Coronary artery (tissue), 2 donors: ENCODE measurements around the gene ATG9A.

ENCODE experiments used
- DNase-seq: peaks from one replicate; pipeline ENCODE4 v3.0.0-alpha.2; 2017; ENCODE audit warnings: low spot score
- H3K27ac ChIP-seq, 2 donors: fragments of 200-600 bp; sonication (generic); one replicate each; pipeline ENCODE4 v1.5.1; 2016 to 2019
- H3K4me3 ChIP-seq: fragments of 200-600 bp; sonication (generic); 2 replicates; pipeline ENCODE4 v1.5.1; 2016; ENCODE audit warnings: mild to moderate bottlenecking, moderate library complexity
- TF ChIP-seq, protein P1 (sequence below): fragments of 200-600 bp; sonication (generic); IDR thresholded peaks from one replicate; pipeline ENCODE4 v1.5.1; 2019; ENCODE audit warnings: antibody characterized with exemption

The ATG9A gene

DNA sequence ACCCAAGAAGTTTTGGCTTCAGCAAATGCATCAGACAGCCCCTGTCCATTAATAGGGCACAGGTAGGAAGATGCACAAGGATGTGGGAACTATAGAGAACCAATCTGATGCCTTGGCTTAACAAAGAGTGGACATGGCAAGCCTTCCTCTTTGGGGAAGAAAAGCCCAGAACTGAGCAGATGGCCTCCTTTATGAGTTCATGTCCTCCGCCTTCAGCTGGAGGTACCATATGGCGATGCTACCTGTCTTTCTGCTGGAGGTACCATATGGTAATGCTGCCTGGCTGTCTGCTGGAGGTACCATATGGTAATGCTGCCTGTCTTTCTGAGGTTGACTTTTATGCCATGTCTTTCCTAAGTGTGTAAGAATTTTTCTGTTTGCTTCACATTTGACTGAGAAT, 45.3 kb downstream of the ATG9A start:
- TF ChIP-seq, protein P1, sequence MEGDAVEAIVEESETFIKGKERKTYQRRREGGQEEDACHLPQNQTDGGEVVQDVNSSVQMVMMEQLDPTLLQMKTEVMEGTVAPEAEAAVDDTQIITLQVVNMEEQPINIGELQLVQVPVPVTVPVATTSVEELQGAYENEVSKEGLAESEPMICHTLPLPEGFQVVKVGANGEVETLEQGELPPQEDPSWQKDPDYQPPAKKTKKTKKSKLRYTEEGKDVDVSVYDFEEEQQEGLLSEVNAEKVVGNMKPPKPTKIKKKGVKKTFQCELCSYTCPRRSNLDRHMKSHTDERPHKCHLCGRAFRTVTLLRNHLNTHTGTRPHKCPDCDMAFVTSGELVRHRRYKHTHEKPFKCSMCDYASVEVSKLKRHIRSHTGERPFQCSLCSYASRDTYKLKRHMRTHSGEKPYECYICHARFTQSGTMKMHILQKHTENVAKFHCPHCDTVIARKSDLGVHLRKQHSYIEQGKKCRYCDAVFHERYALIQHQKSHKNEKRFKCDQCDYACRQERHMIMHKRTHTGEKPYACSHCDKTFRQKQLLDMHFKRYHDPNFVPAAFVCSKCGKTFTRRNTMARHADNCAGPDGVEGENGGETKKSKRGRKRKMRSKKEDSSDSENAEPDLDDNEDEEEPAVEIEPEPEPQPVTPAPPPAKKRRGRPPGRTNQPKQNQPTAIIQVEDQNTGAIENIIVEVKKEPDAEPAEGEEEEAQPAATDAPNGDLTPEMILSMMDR, result no peak
- no peak overlapping the region for H3K27ac ChIP-seq
- DNase-seq, result no peak
- no peak overlapping the region for H3K4me3 ChIP-seq

DNA sequence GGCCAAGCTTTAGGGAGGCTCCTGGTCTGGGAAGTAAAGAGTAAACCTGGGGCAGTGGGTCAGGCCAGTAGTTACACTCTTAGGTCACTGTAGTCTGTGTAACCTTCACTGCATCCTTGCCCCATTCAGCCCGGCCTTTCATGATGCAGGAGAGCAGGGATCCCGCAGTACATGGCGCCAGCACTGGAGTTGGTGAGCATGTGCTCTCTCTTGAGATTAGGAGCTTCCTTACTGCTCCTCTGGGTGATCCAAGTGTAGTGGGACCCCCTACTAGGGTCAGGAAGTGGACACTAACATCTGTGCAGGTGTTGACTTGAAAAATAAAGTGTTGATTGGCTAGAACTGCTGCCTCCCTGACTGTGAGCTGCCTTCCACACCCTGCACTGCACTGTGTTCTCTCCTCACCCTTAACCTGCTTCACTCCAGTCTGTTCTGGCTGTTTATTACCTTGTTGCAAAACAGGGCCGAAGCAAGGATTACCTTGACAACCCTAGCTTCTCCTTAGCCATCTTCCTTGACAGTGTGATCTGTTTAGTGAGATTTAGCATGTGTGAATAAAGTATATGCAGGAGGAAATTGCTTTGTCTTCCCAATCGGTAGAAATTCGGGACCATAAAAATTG, 46.2 kb downstream of the ATG9A start:
- no peak for DNase-seq
- TF ChIP-seq, protein P1, result no peak
- no peak overlapping the region for H3K27ac ChIP-seq
- no peak overlapping the region for H3K4me3 ChIP-seq

DNA sequence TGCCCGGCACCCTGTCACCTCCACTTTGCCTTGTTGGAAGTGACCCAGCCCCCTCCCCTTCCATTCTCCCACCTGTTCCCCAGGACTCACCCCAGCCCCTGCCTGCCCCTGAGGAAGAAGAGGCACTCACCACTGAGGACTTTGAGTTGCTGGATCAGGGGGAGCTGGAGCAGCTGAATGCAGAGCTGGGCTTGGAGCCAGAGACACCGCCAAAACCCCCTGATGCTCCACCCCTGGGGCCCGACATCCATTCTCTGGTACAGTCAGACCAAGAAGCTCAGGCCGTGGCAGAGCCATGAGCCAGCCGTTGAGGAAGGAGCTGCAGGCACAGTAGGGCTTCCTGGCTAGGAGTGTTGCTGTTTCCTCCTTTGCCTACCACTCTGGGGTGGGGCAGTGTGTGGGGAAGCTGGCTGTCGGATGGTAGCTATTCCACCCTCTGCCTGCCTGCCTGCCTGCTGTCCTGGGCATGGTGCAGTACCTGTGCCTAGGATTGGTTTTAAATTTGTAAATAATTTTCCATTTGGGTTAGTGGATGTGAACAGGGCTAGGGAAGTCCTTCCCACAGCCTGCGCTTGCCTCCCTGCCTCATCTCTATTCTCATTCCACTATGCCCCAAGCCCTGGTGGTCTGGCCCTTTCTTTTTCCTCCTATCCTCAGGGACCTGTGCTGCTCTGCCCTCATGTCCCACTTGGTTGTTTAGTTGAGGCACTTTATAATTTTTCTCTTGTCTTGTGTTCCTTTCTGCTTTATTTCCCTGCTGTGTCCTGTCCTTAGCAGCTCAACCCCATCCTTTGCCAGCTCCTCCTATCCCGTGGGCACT, 46.9 kb downstream of the ATG9A start:
- H3K4me3 ChIP-seq, result no peak overlapping the region
- H3K27ac ChIP-seq, result no peak overlapping the region
- TF ChIP-seq, protein P1, result no peak
- DNase-seq, result no peak

DNA sequence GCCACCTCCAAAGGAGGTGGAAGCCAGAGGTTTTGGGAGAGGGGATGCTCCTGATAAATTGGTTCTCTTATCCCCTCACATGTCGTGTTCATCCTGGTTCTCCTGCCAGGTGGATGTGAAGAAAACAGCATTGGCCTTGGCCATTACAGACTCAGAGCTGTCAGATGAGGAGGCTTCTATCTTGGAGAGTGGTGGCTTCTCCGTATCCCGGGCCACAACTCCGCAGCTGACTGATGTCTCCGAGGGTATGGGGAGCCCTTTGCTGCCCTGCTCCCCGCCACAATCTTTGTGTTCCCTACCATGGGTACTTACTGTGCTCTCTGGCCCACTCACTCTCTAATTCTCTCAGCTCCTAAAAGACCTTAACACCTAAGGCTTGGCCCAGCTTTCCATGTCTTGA, 47.9 kb downstream of the ATG9A start:
- no peak overlapping the region for H3K27ac ChIP-seq
- no peak for DNase-seq
- H3K4me3 ChIP-seq, result no peak overlapping the region
- TF ChIP-seq, protein P1, result no peak

DNA sequence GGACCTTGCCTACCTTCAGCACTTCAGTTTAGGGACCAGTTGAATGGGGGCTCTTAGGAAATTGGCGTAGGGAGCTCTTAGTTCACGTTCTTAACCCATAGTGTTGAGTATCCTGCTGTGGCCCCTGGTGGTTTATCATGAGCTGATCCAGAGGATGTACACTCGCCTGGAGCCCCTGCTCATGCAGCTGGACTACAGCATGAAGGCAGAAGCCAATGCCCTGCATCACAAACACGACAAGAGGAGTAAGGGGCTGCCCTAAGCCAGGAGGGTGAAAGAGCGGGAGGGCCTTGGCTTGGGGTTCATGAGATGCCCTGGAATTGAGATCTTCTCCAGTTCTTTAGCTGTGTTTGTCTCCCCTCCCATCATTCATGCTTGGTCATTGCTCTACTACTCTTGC, 48.5 kb downstream of the ATG9A start:
- Histone ChIP-seq H3K27ac (no peak overlapping the region), H3K4me3 (no peak overlapping the region)
- TF ChIP-seq, protein P1, result no peak
- DNase-seq, result no peak

DNA sequence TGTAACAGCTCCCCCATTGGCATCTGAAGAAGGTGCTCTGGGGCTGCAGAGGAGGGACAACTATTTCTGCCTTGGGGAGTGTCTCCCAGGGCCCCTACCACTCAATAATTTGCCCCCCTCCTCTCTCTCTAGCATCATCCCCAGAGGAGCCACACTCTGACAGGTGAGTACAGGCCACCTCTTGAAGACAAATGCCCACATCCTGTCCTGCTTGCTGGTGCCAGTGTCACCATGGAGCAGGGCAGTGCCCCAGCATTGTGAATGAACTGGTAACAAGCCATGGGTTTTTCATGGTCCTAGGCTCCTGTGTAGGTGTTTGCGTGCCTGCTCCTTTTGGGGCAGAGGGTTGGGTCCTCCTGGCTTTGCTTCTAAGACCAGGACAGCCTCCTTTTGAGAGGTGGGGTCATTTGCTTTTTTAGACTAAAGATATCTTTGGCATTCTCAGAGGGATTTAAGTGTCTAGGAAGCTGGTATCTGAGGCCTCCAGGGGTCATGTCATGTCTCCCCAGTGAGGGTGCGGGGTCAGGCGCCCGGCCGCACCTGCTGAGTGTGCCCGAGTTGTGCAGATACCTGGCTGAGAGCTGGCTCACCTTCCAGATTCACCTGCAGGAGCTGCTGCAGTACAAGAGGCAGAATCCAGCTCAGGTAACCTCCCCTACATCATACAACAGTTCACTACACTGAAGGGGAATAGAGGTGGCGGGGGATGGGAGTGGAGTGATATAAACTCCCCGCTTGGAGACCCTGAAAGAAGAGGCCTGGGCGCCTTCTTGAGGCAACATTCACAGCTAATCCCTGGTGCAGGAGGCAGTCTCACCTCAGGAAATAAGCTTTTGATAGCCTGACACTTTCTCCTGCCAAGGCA, 49.6 kb downstream of the ATG9A start:
- Histone ChIP-seq H3K27ac (no peak overlapping the region), H3K4me3 (peak overlapping the region; percentile 95)
- TF ChIP-seq, protein P1, result no peak
- no peak for DNase-seq
